Esophagus muscularis mucosa (tissue), 4 donors: ENCODE measurements around the gene KLF13.

Source experiments
- CTCF ChIP-seq, 3 experiments: fragments of 200-600 bp in 2 of 3; fragments of 450-650 bp in 1 of 3; sonication (generic) in 2 of 3; IDR thresholded peaks; one replicate each; pipeline ENCODE4 v1.5.1; 2017 to 2019; ENCODE audit warnings: antibody characterized with exemption in 3 of 3, mild to moderate bottlenecking in 2 of 3, moderate library complexity in 1 of 3
- EP300 ChIP-seq: sonication (generic); formaldehyde crosslinking; IDR thresholded peaks from one replicate; pipeline ENCODE4 v1.6.1; 2017; ENCODE audit warnings: antibody characterized with exemption
- POLR2A ChIP-seq: fragments of 450-650 bp; IDR thresholded peaks from one replicate; pipeline ENCODE4 v1.6.1; 2017; ENCODE audit warnings: antibody characterized with exemption, moderate library complexity, mild to moderate bottlenecking, low read depth
- POLR2AphosphoS5 ChIP-seq, 2 donors: sonication (generic); formaldehyde crosslinking; IDR thresholded peaks; one replicate each; pipeline ENCODE4 v1.6.1; 2017; ENCODE audit warnings: antibody characterized with exemption in 2 of 2

DNA sequence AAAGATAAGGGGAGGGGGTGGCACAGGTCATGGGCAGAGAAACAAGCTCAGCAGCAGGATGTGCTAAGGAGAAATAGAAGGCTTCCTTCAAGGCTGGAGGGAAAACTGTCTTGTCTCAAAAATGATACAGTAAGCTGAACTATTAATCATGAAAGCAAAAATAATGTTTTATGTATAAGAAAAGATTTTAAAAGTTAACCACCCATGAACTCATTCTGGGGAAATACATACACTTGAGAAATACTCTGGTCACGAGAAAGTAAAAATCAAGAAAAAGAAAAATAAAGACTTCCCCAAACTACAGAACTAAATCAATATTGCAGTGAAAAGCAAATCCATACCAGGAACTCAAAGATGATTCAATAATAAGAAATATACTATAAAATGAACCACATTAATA lies 80.7 kb downstream of the KLF13 start:
- no peak for TF ChIP-seq CTCF (IDR thresholded peaks at IDR 0.05)
- no peak for TF ChIP-seq POLR2A
- no peak for TF ChIP-seq EP300
- no peak for TF ChIP-seq POLR2AphosphoS5 (IDR thresholded peaks at IDR 0.05)
